NT2/D1 (cell line): ENCODE data around the gene CACNG1.

Source experiments
- DNase-seq: peaks from one replicate; pipeline ENCODE4 v3.0.0-alpha.2; 2011; ENCODE audit warnings: low read depth, low spot score
- H3K27me3 ChIP-seq: 2 replicates; pipeline ENCODE4 v1.6.0; 2011; ENCODE audit warnings: mild to moderate bottlenecking; ENCODE audit not compliant: insufficient read length, insufficient read depth
- H3K36me3 ChIP-seq: 2 replicates; pipeline ENCODE4 v1.6.1; 2011; ENCODE audit warnings: mild to moderate bottlenecking, low read length, mixed read lengths; ENCODE audit not compliant: insufficient read depth, insufficient read length
- H3K4me1 ChIP-seq: 2 replicates; pipeline ENCODE4 v1.5.1; 2011; ENCODE audit not compliant: insufficient read depth, insufficient read length
- H3K4me3 ChIP-seq: 2 replicates; pipeline ENCODE4 v1.5.1; 2011; ENCODE audit warnings: low read depth; ENCODE audit not compliant: insufficient read length
- H3K9ac ChIP-seq: 2 replicates; pipeline ENCODE4 v1.6.0; 2011; ENCODE audit warnings: low read depth; ENCODE audit not compliant: insufficient read length
- H3K9me3 ChIP-seq: 2 replicates; pipeline ENCODE4 v1.5.1; 2011; ENCODE audit warnings: mild to moderate bottlenecking, low read length; ENCODE audit not compliant: insufficient read depth
- SUZ12 ChIP-seq: IDR thresholded peaks from 2 replicates; pipeline ENCODE4 v1.6.1; 2011; ENCODE audit not compliant: insufficient read length, insufficient read depth; ENCODE audit errors: extremely low read depth
- YY1 ChIP-seq: IDR thresholded peaks from 2 replicates; pipeline ENCODE4 v1.6.1; 2011; ENCODE audit not compliant: insufficient read length, insufficient read depth
- ZNF274 ChIP-seq: IDR thresholded peaks from 2 replicates; pipeline ENCODE4 v1.6.1; 2011; ENCODE audit warnings: mild to moderate bottlenecking, low read depth, low read length

CACNG1 gene

DNA sequence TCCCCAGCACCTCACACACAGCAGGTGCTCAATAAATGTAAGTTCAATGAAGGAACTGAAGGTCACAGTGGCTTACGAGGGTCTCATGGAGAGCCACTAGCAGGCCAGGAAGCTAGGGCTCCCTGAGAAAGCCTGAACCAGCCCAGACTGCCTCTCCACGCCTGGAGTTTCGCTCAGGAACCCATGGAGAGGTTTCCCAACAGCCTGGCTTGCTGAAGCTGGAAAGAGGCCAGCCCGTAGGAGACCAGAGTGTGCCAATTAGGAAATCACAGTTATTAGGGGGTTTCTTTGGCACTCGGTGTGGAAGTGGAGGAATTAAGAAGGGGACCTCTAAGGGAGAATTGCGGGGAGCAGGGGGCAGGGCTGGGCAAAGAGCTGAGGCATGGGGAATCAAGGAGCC lies 36.3 kb upstream of the CACNG1 start:
- Histone ChIP-seq H3K9me3 (no peaks in the 10 kb centered on the region), H3K9ac (no peak overlapping the region), H3K27me3 (no peaks in the 10 kb centered on the region), H3K4me3 (no peak overlapping the region), H3K4me1 (peaks cover 3% of the 10 kb centered on the region), H3K36me3 (peaks cover 2% of the 10 kb centered on the region)
- TF ChIP-seq ZNF274 (no peak), YY1 (no peak), SUZ12 (no peak)
- no peak for DNase-seq

DNA sequence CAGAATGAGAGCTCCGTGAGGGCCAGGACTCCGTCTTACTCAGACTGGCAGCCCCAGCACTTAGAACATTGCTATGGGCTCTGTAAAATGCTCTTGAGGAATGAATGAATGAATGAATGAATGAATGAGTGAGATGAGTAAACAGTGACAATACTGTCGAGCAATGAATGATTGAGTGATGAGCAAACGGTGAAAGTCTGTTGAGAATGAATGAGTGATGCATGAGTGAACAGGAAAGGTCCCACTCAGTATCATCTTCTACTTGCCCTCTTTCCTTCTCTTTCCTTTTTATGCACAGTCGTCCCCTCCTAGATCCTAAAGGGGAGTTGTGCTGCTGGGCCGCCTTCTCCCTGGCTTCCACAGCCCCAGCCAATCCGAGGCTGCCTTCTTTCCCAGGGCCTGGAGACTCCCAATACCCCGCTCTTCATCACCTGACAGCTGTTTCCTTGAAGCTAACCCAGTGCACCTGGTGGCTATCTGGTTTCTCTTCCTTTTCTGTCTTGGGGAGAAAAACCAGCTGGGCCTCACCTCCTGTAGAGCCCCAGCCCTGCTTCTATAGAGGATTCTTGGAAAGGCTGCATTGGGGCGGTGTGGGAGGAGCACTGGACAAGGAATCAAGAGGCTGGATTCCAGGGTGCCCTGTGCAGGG lies 32.7 kb upstream of the CACNG1 start:
- no peaks in the 10 kb centered on the region for H3K36me3 ChIP-seq
- TF ChIP-seq YY1 (no peak), SUZ12 (no peak), ZNF274 (no peak)
- no peak overlapping the region for H3K9ac ChIP-seq
- no peaks in the 10 kb centered on the region for H3K9me3 ChIP-seq
- no peaks in the 10 kb centered on the region for H3K27me3 ChIP-seq
- peaks cover 3% of the 10 kb centered on the region for H3K4me1 ChIP-seq
- H3K4me3 ChIP-seq = no peak overlapping the region
- no peak for DNase-seq

DNA sequence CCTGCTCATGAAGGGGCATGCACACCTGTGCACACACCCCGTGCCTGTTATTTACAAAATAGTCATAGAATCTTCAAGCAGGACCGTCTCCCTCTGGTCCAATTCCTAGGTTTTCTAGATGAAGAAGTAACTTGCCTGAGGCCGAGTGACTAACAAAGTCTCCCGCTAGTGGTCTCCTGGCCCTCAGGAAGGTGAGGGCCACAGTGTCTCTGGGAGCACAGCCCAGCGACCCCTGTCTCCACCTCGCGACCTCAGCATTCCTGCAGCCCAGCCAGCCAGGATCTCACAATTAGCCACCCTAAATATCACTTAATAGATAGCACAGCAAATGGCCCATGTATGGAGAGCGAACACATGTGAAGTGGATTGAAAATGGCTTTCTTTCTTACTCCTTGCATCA lies 30.5 kb upstream of the CACNG1 start:
- Histone ChIP-seq H3K9me3 (no peaks in the 10 kb centered on the region), H3K4me1 (peaks cover 10% of the 10 kb centered on the region), H3K27me3 (no peaks in the 10 kb centered on the region), H3K4me3 (no peak overlapping the region), H3K36me3 (no peaks in the 10 kb centered on the region), H3K9ac (no peak overlapping the region)
- no peak for DNase-seq
- no peak for TF ChIP-seq SUZ12
- no peak for TF ChIP-seq YY1
- TF ChIP-seq ZNF274 = no peak

DNA sequence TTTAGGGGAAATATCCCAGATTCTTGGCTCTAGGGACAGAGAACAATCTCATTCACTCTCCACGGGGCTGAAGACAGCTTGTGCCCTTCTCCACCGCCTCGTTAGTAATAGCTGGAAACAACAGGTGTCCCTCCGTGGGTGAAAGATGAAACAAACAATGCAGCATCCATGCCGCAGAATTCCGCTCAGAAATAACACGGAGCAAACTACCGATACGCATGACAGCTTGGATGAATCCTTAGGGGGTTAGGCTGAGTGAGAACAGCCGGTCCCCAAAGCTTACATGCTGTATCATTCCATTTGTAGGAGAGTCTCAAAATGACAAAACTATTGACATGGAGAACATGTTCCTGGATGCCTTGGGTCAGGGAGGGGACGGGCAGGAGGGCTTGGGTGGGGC lies 29.4 kb upstream of the CACNG1 start:
- H3K27me3 ChIP-seq = no peaks in the 10 kb centered on the region
- H3K36me3 ChIP-seq = peaks cover 5% of the 10 kb centered on the region
- no peak for DNase-seq
- TF ChIP-seq SUZ12 (no peak), ZNF274 (no peak), YY1 (no peak)
- no peaks in the 10 kb centered on the region for H3K9me3 ChIP-seq
- H3K4me1 ChIP-seq = peaks cover 10% of the 10 kb centered on the region
- H3K4me3 ChIP-seq = no peak overlapping the region
- H3K9ac ChIP-seq = no peak overlapping the region

DNA sequence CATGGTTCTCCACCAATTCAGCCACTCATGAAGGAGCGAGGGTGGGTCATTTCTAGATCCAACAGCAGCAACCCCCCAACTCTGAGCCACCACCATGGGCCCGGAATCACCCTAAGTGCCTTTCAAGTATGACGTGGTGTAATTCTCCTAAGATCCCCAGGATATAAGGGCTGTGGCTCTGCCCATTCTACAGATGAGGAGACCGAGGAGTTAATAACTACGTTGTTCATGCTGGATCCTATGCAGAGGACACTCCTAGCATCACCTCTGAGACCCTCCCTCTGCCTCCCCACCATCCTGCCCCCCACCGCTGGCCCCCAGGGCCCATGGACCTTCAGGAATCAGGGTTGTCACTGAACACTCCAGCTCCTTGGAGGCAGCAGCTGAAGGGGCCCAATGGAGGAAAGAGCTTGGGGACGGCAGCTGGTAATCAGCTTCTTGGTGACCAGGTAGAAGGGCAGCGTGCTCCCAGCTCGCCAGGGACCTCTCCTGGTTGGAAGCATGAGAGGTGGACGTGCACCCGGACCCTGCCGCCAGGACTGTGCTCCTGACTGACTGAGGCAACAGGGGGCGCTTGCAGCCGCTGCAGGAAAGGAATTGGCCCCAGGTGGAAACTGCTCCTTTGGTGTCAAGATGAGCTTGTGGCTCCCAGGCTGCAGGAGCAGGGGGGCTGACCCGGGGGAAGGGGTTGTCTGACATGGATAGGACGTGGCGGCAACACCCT lies 28.2 kb upstream of the CACNG1 start:
- no peaks in the 10 kb centered on the region for H3K9me3 ChIP-seq
- H3K9ac ChIP-seq = no peak overlapping the region
- TF ChIP-seq YY1 (no peak), SUZ12 (no peak), ZNF274 (no peak)
- H3K4me1 ChIP-seq = peaks cover 10% of the 10 kb centered on the region
- H3K4me3 ChIP-seq = no peak overlapping the region
- no peak for DNase-seq
- H3K36me3 ChIP-seq = peaks cover 5% of the 10 kb centered on the region
- H3K27me3 ChIP-seq = no peaks in the 10 kb centered on the region

DNA sequence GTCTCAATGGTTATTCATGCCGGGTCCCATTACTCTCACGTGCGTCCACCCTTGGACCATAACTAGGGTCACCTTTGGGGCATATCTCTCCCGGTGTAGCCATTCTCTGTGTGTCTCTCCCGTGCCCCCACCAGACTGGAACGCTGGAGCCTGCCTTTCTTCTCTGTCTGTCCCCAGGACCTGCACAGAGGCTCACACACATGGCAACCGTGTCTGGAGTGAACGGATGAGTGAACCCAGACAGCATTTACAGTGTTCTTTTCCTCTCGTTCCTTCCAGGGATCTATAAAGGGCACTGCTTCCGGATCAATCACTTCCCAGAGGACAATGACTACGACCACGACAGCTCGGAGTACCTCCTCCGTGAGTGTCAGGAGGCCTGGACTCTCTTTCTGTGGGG lies 26.4 kb upstream of the CACNG1 start:
- peaks cover 7% of the 10 kb centered on the region for H3K36me3 ChIP-seq
- no peak overlapping the region for H3K9ac ChIP-seq
- H3K27me3 ChIP-seq = no peaks in the 10 kb centered on the region
- TF ChIP-seq SUZ12 (no peak), YY1 (no peak), ZNF274 (no peak)
- no peak for DNase-seq
- H3K9me3 ChIP-seq = no peaks in the 10 kb centered on the region
- H3K4me1 ChIP-seq = peaks cover 7% of the 10 kb centered on the region
- H3K4me3 ChIP-seq = no peak overlapping the region

DNA sequence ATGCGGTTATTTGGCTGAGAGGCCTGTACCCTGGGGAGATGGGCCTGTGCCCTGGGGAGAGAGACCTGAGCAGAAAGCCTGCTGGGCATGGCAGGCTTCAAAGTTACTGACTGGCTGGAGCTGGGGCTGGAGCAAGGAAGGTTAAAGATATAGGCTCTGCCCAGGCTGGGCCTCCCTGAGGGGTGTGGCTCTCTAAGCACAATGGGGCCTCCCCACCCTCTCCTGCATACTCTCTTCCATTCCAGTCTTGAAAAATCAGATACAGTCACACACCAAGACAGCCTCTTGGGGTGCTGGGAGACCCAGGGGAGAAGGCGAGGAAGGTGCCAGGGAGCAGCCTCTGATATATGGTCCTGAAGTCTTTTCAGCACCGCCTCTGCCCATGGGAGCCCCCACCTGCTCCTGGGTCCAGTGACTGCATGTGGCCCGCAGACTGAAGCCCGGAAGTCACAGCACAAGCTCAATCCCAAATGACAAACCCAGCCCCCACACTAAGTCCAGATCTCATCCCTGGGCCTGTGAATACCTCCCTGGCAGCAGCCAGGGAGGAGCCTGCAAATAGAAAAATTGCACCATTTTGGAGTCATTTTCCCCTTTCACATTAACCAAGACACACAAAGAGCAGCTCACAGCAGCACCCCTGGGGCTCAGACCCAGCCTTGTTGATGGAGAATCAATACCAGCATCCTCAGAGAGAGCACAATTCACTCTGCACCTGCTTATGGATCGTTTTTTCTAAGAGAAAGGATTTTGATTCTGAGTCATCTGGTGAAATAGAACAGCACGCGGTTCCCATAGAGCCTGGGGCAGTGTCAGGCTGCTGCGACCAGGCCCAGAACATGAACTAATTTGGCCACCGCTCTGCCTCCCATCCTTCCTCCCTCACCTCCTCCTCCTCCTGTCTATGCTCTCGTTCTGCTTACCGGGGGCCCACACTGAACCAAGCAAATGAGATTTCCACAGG lies 25.6 kb upstream of the CACNG1 start:
- H3K4me3 ChIP-seq = no peak overlapping the region
- H3K9me3 ChIP-seq = no peaks in the 10 kb centered on the region
- H3K4me1 ChIP-seq = peaks cover 7% of the 10 kb centered on the region
- no peak for DNase-seq
- H3K36me3 ChIP-seq = peaks cover 7% of the 10 kb centered on the region
- no peak overlapping the region for H3K9ac ChIP-seq
- no peaks in the 10 kb centered on the region for H3K27me3 ChIP-seq
- TF ChIP-seq SUZ12 (no peak), ZNF274 (no peak), YY1 (no peak)
